ENCODE results near the gene MB21D2. TPM values are rescaled to one million over a fixed set of nuclear protein-coding genes. Genes with fewer than 3 reads are reported as not detected.

MB21D2 gene
- total RNA-seq, 1 donor from 2014 or later = 9.8 TPM

Other genes with a start within 250 kb of the MB21D2 start
- 1.3 and 1.8 TPM in 2 replicates for gene FGF12, start 190.3 kb downstream of the MB21D2 start, total RNA-seq